Skin epidermis (tissue), 12 donors: ENCODE data around the gene ZNRF2.
"Not testable (repeated sequence)": the region's sequence is repeated elsewhere in the genome, so short reads cannot be mapped to it uniquely, and the experiment has no call there.

Experiments
- H3K27ac ChIP-seq, 21 experiments: fragments of 200-600 bp; sonication (generic) in 11 of 21; one replicate each; pipeline ENCODE4 v1.5.0; 2020; ENCODE audit warnings: mild to moderate bottlenecking in 3 of 21, inconsistent platforms in 2 of 21, moderate library complexity in 2 of 21
- H3K4me3 ChIP-seq, 7 experiments: fragments of 200-600 bp; sonication (generic) in 2 of 7; one replicate each; pipeline ENCODE4 v1.5.0; 2020; ENCODE audit warnings: inconsistent platforms in 2 of 7, mild to moderate bottlenecking in 2 of 7, moderate library complexity in 1 of 7

ZNRF2 gene

GRCh38 chr7:30256349-30256858, 28.0 kb upstream of the ZNRF2 start:
- Histone ChIP-seq H3K4me3 (no peak overlapping the region), H3K27ac (no peak overlapping the region)

- Histone ChIP-seq H3K4me3 (no peak overlapping the region), H3K27ac (no peak overlapping the region)
These were observed 24.1 kb upstream of the ZNRF2 start for GRCh38 chr7:30260246-30260768.

- Histone ChIP-seq H3K4me3 (no peak overlapping the region), H3K27ac (no peak overlapping the region)
These were observed 21.2 kb upstream of the ZNRF2 start for GRCh38 chr7:30263090-30263710.

GRCh38 chr7:30264052-30264451, 20.3 kb upstream of the ZNRF2 start:
- no peak overlapping the region for H3K27ac ChIP-seq

GRCh38 chr7:30265189-30265588, 19.2 kb upstream of the ZNRF2 start:
- not testable (repeated sequence) for H3K27ac ChIP-seq, H3K4me3 ChIP-seq

More at GRCh38 chr7:30264052-30264451, 20.3 kb upstream of the ZNRF2 start:
- no peak overlapping the region for H3K4me3 ChIP-seq

- Histone ChIP-seq H3K27ac (no peak overlapping the region), H3K4me3 (no peak overlapping the region)
These were observed 17.7 kb upstream of the ZNRF2 start for GRCh38 chr7:30266686-30267085.

GRCh38 chr7:30268586-30268985, 15.8 kb upstream of the ZNRF2 start:
- Histone ChIP-seq H3K4me3 (no peak overlapping the region), H3K27ac (no peak overlapping the region)

- no peak overlapping the region for H3K4me3 ChIP-seq
- H3K27ac ChIP-seq: peak overlapping the region in 1 of 21 experiments; percentile 31
These were observed 14.9 kb upstream of the ZNRF2 start for GRCh38 chr7:30269490-30269889.

GRCh38 chr7:30270921-30271320, 13.5 kb upstream of the ZNRF2 start:
- no peak overlapping the region for H3K4me3 ChIP-seq

GRCh38 chr7:30272126-30272525, 12.3 kb upstream of the ZNRF2 start:
- H3K4me3 ChIP-seq: no peak overlapping the region
- H3K27ac ChIP-seq: no peak overlapping the region

More at GRCh38 chr7:30270921-30271320, 13.5 kb upstream of the ZNRF2 start:
- H3K27ac ChIP-seq: no peak overlapping the region

GRCh38 chr7:30273552-30273951, 10.8 kb upstream of the ZNRF2 start:
- Histone ChIP-seq H3K4me3 (no peak overlapping the region), H3K27ac (no peak overlapping the region)

- Histone ChIP-seq H3K4me3 (no peak overlapping the region), H3K27ac (no peak overlapping the region)
These were observed 9.8 kb upstream of the ZNRF2 start for GRCh38 chr7:30274641-30275040.

- Histone ChIP-seq H3K27ac (no peak overlapping the region), H3K4me3 (no peak overlapping the region)
These were observed 8.0 kb upstream of the ZNRF2 start for GRCh38 chr7:30276203-30276900.

GRCh38 chr7:30278376-30278775, 6.0 kb upstream of the ZNRF2 start:
- Histone ChIP-seq H3K4me3 (no peak overlapping the region), H3K27ac (peak overlapping the region in 2 of 21 experiments; percentile 1 to 31)

- Histone ChIP-seq H3K4me3 (no peak overlapping the region), H3K27ac (peak overlapping the region in 1 of 21 experiments; percentile 1)
These were observed 5.3 kb upstream of the ZNRF2 start for GRCh38 chr7:30278849-30279652.

GRCh38 chr7:30279653-30279904, 4.8 kb upstream of the ZNRF2 start:
- H3K4me3 ChIP-seq: no peak overlapping the region
- H3K27ac ChIP-seq: no peak overlapping the region

GRCh38 chr7:30280631-30281030, 3.8 kb upstream of the ZNRF2 start:
- Histone ChIP-seq H3K27ac (peak overlapping the region in 6 of 21 experiments; percentile 11 to 49 (median 26)), H3K4me3 (no peak overlapping the region)

- Histone ChIP-seq H3K4me3 (no peak overlapping the region), H3K27ac (peak overlapping the region in 8 of 21 experiments; percentile 3 to 99 (median 20))
These were observed 3.1 kb upstream of the ZNRF2 start for GRCh38 chr7:30281263-30281662.

- Histone ChIP-seq H3K27ac (peak overlapping the region in 7 of 21 experiments; percentile 11 to 99 (median 38)), H3K4me3 (no peak overlapping the region)
These were observed 2.6 kb upstream of the ZNRF2 start for GRCh38 chr7:30281791-30282190.

GRCh38 chr7:30282735-30283134, 1.7 kb upstream of the ZNRF2 start:
- H3K27ac ChIP-seq: peak overlapping the region in 3 of 21 experiments; percentile 38 to 99 (median 44)

More at GRCh38 chr7:30282735-30283134, 1.7 kb upstream of the ZNRF2 start:
- no peak overlapping the region for H3K4me3 ChIP-seq
